Breast epithelium (tissue), 4 donors: ENCODE results near the gene NDST1. TPM values are rescaled to one million over a fixed set of nuclear protein-coding genes. Genes with fewer than 3 reads are reported as not detected.
A peak's percentile ranks its signal among the peaks of the same experiment; 100 is the strongest.

Experiments used
- DNase-seq, 2 donors: peaks; one replicate each; pipeline ENCODE4 v3.0.0-alpha.2; 2019; ENCODE audit warnings: low spot score in 2 of 2
- H3K27ac ChIP-seq, 2 donors: fragments of 200-600 bp; sonication (generic) in 1 of 2; one replicate each; pipeline ENCODE4 v1.5.1; 2016 to 2019; ENCODE audit warnings: mild to moderate bottlenecking in 1 of 2
- H3K27me3 ChIP-seq, 2 donors: fragments of 200-600 bp; sonication (generic) in 1 of 2; one replicate each; pipeline versions ENCODE4 v1.5.1 to v1.6.0; 2017 to 2019; ENCODE audit warnings: control low read depth in 1 of 2, mild to moderate bottlenecking in 1 of 2
- H3K36me3 ChIP-seq: fragments of 200-600 bp; one replicate; pipeline ENCODE4 v1.5.1; 2019
- H3K4me1 ChIP-seq, 2 donors: fragments of 200-600 bp; sonication (generic); one replicate each; pipeline ENCODE4 v1.5.1; 2016 to 2019; ENCODE audit warnings: control low read depth in 1 of 2
- H3K4me3 ChIP-seq, 3 donors: fragments of 200-600 bp; sonication (generic); 1 replicate in 2 of 3; 2 replicates in 1 of 3; pipeline ENCODE4 v1.5.1; 2016 to 2019; ENCODE audit warnings: mild to moderate bottlenecking in 3 of 3, moderate library complexity in 2 of 3
- H3K9me3 ChIP-seq, 2 donors: fragments of 200-600 bp; sonication (generic) in 1 of 2; one replicate each; pipeline ENCODE4 v1.5.1; 2016 to 2019; ENCODE audit warnings: control low read depth in 1 of 2
- POLR2A ChIP-seq: fragments of 450-650 bp; IDR thresholded peaks from one replicate; pipeline ENCODE4 v1.6.1; 2016; ENCODE audit warnings: antibody characterized with exemption, mild to moderate bottlenecking, moderate library complexity
- POLR2AphosphoS5 ChIP-seq, 3 donors: sonication (generic); formaldehyde crosslinking; IDR thresholded peaks; one replicate each; pipeline ENCODE4 v1.6.1; 2017; ENCODE audit warnings: antibody characterized with exemption in 3 of 3
- intact Hi-C: fragments of 100-400 bp; cut with DNase I; formaldehyde crosslinking; loops from one replicate; pipeline ENCODE4 v1.15.1; 2023; ENCODE audit warnings: low total_unique reads
- total RNA-seq, 3 donors: library from RNA; depleted of rRNA; stranded (reverse); fragments of >200 nt; gene quantifications; one replicate each; pipeline ENCODE4 v1.1.0, GENCODE V29; 2016
- TF ChIP-seq, protein P1 (sequence below), 3 donors: fragments of 450-650 bp; IDR thresholded peaks; one replicate each; pipeline ENCODE4 v1.5.1; 2016 to 2017; ENCODE audit warnings: antibody characterized with exemption in 3 of 3, mild to moderate bottlenecking in 3 of 3, moderate library complexity in 3 of 3

Gene NDST1
- total RNA-seq, 3 donors from 2014 or later = 46.7 to 92.3 (median 74.1) TPM

DNA sequence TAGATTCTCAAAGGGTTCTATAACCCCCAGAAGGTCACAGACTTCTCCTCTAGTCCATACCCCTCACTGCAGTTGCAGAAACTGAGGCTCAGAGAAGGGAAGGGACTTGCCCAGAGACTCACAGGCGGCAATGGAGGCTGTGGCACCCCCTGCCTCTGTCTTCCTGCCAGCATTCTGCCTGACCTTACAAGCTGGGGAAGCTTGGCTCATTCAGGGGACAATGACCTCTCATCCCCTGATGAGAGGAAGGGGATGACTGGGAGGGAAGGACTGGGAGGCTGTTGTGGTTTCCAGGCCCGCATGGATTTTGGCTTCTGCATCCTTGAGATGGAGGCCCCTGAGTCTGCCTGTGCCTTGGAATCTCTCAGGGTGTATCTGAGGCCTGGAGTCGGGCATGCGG lies 897 bp downstream of the NDST1 start:
- intact Hi-C loops = no loop called here
- no peak for DNase-seq
- Histone ChIP-seq H3K4me3 (peak overlapping the region in 2 of 3 donors; percentile 17 to 28), H3K27ac (peak overlapping the region; percentile 96 to 99), H3K36me3 (no peaks in the 10 kb centered on the region), H3K27me3 (no peaks in the 10 kb centered on the region), H3K4me1 (peaks cover 29 to 69% of the 10 kb centered on the region in 2 donors), H3K9me3 (no peaks in the 10 kb centered on the region)
- TF ChIP-seq, protein P1, sequence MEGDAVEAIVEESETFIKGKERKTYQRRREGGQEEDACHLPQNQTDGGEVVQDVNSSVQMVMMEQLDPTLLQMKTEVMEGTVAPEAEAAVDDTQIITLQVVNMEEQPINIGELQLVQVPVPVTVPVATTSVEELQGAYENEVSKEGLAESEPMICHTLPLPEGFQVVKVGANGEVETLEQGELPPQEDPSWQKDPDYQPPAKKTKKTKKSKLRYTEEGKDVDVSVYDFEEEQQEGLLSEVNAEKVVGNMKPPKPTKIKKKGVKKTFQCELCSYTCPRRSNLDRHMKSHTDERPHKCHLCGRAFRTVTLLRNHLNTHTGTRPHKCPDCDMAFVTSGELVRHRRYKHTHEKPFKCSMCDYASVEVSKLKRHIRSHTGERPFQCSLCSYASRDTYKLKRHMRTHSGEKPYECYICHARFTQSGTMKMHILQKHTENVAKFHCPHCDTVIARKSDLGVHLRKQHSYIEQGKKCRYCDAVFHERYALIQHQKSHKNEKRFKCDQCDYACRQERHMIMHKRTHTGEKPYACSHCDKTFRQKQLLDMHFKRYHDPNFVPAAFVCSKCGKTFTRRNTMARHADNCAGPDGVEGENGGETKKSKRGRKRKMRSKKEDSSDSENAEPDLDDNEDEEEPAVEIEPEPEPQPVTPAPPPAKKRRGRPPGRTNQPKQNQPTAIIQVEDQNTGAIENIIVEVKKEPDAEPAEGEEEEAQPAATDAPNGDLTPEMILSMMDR (IDR thresholded peaks at IDR 0.05) = no peak
- TF ChIP-seq POLR2AphosphoS5 (IDR thresholded peaks at IDR 0.05) (no peak), POLR2A (no peak)

DNA sequence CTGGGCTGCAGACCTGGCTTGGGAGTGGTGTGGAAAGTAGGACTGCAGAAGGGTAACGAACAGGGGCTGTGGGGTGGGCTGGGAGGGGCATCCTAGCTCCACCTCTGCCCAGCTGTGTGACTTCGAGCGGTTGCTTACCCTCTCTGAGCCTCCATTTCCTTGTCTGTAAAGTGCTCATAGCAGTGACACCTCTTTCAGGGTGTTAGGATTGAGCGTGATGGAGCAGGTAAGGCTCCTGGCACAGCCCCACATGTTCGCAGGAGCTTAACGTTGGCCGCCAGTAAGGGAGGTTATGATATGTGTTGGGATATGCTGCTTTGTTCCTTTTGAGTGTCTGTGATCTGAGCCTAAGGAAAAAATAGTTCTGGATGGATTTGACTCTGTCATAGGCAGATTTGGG lies 2.1 kb downstream of the NDST1 start:
- no peaks in the 10 kb centered on the region for H3K27me3 ChIP-seq
- H3K27ac ChIP-seq = peak overlapping the region; percentile 96 to 99
- TF ChIP-seq POLR2A = no peak
- no peak for TF ChIP-seq POLR2AphosphoS5 (IDR thresholded peaks at IDR 0.05)
- TF ChIP-seq, protein P1 (IDR thresholded peaks at IDR 0.05) = no peak
- H3K9me3 ChIP-seq = no peaks in the 10 kb centered on the region
- H3K36me3 ChIP-seq = no peaks in the 10 kb centered on the region
- DNase-seq = no peak
- intact Hi-C loops = no loop called here
- H3K4me3 ChIP-seq = peak overlapping the region in 1 of 3 donors; percentile 10
- peaks cover 26 to 59% of the 10 kb centered on the region in 2 donors for H3K4me1 ChIP-seq

DNA sequence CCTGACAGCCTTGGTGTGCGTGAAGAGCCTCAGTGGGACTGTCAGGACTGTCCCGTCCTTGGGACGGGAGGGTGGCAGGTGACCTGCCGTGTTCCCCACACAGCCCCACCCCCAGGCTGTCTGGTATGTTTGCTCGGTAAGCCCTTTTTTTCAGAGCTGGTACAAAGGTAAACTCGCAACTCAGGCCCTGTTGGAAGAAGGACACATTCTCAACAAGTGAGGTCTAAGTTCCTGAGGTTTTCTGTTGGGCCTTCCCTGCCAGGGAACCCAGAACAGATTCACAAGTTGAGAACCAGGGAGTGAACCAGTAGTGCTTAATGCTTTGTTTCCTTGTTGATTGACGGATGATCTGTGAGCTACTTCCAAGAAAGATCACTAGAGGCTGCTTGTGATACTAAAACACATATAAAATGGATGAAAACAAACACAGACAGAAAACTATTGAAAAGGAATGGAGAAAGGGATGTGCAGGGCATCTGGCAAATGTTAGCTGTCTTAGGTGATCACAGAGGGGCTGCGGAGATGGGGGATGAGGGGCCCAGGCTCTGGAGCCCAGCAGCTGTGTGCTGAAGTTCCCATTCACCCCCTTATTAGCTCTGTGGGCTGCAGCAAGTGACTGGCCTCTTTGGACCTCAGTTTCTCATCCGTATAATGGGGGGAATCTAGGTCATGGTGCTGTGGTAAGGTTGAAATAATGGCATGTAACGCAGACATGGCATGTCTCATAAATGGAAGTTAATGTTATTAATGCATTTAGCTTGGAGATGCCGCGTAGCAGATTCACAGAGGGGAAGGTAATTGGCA lies 2.7 kb downstream of the NDST1 start:
- Histone ChIP-seq H3K4me3 (peak overlapping the region in 1 of 3 donors; percentile 10), H3K4me1 (peaks cover 29 to 52% of the 10 kb centered on the region in 2 donors), H3K27ac (peak overlapping the region; percentile 96 to 99), H3K27me3 (no peaks in the 10 kb centered on the region), H3K9me3 (no peaks in the 10 kb centered on the region), H3K36me3 (no peaks in the 10 kb centered on the region)
- peak in 1 of 2 donors; percentile 87 for DNase-seq
- intact Hi-C loops = no loop called here
- TF ChIP-seq, protein P1 (IDR thresholded peaks at IDR 0.05) = no peak
- TF ChIP-seq POLR2AphosphoS5 (IDR thresholded peaks at IDR 0.05) = peak in 1 of 3 donors; percentile 52

DNA sequence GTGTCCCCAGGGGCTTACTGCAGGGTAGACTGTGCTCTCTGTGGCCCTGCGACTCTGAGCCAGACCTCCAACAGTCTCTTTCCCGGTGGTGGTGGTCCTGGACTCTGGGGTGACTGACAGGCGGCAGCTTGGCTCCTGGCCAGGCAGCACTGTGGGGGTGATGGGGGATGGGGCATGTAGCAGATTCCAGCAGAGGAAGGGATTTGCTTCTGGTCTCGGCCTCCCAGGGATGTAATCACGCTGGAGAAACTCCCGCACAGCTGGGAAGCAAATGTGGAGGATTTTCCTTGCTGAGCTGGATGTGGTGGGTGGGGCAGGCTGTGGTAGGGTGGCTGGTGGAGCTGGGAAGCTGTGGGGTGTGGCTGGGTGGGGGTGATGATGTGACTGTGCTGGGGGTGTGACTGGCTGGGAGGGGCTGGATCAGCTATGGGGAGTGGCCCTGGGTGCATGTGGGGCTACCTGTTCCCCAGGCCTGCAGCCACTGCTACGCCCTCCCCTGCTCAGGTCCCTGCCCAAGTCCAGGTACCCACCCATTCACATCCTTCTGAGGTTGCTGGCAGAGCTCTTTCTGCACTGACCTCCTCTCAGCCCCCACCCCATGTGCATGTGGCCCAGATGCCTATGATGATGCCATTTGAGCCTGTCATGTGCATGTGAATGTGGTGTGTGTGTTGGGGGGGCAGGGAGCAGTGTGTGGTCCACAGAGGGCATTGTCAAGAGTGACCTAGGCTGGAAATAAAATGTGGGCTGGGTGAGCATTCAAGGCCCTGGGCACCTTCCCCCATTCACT lies 3.8 kb downstream of the NDST1 start:
- H3K4me3 ChIP-seq = no peak overlapping the region
- DNase-seq = no peak
- H3K27ac ChIP-seq = peak overlapping the region; percentile 96 to 99
- intact Hi-C loops = no loop called here
- H3K27me3 ChIP-seq = no peaks in the 10 kb centered on the region
- no peaks in the 10 kb centered on the region for H3K9me3 ChIP-seq
- peaks cover 28 to 47% of the 10 kb centered on the region in 2 donors for H3K4me1 ChIP-seq
- TF ChIP-seq POLR2AphosphoS5 (IDR thresholded peaks at IDR 0.05) = no peak
- TF ChIP-seq, protein P1 (IDR thresholded peaks at IDR 0.05) = no peak
- no peak for TF ChIP-seq POLR2A
- H3K36me3 ChIP-seq = no peaks in the 10 kb centered on the region

DNA sequence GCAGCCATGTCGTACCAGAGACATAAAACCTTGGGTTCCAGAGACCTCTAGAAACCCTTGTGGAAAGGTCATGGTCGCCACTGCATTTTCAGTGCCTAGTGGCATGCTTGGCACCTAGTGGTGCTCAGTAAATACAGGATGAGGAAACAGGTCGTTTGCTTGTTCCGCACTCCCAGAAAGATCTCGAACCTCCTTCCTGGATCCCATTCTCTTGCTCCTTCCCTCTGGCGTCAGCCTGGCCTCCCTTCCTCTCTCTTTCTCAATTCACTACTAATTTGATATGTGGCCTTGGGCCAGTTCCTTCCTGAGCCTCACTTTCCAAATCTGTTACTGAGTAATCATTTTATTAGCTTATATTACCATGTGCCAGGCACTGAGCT lies 4.4 kb downstream of the NDST1 start:
- intact Hi-C loops = no loop called here
- DNase-seq = no peak
- H3K4me3 ChIP-seq = no peak overlapping the region
- H3K27ac ChIP-seq = peak overlapping the region; percentile 96 to 99
- no peaks in the 10 kb centered on the region for H3K36me3 ChIP-seq
- TF ChIP-seq, protein P1 (IDR thresholded peaks at IDR 0.05) = no peak
- TF ChIP-seq POLR2A (no peak), POLR2AphosphoS5 (IDR thresholded peaks at IDR 0.05) (no peak)
- H3K27me3 ChIP-seq = no peaks in the 10 kb centered on the region
- H3K9me3 ChIP-seq = no peaks in the 10 kb centered on the region
- peaks cover 25 to 41% of the 10 kb centered on the region in 2 donors for H3K4me1 ChIP-seq
